ENCODE data around the gene ANO3.
A peak's percentile ranks its signal among the peaks of the same experiment; 100 is the strongest.

- peak; percentile 60 for TF ChIP-seq CTCF (IDR thresholded peaks at IDR 0.05)
- no peak for TF ChIP-seq EZH2 (IDR thresholded peaks at IDR 0.05; ENCODE audit: borderline replicate concordance, insufficient read depth, low read depth, low read length, poor library complexity, severe bottlenecking)
These were observed 34.5 kb upstream of the ANO3 start for GRCh38 chr11:26297189-26297975.
